ENCODE measurements around the gene CD163.
"Not testable (repeated sequence)": the region's sequence is repeated elsewhere in the genome, so short reads cannot be mapped to it uniquely, and the experiment has no call there.

The CD163 gene

GRCh38 chr12:7448099-7448498 lies 55.5 kb downstream of the CD163 start:
- FAIRE-seq: no peak

- peak; percentile 10 for FAIRE-seq
These were observed 59.0 kb downstream of the CD163 start for GRCh38 chr12:7444537-7444936.

- no peak for FAIRE-seq
These were observed 59.5 kb downstream of the CD163 start, which contains the start of gene CD163L1 for GRCh38 chr12:7444076-7444475. CD163L1 (minus strand) TSS chr12:7444153; CDS start chr12:7444127, 26 bp downstream.

- FAIRE-seq: no peak
These were observed 62.4 kb downstream of the CD163 start for GRCh38 chr12:7441216-7441615.

GRCh38 chr12:7439579-7440505 lies 63.7 kb downstream of the CD163 start:
- FAIRE-seq: no peak

GRCh38 chr12:7438291-7438995 lies 65.1 kb downstream of the CD163 start:
- FAIRE-seq: not testable (repeated sequence)

- not testable (repeated sequence) for FAIRE-seq
These were observed 66.1 kb downstream of the CD163 start for GRCh38 chr12:7437494-7437893.

GRCh38 chr12:7434670-7435069 lies 68.9 kb downstream of the CD163 start:
- no peak for FAIRE-seq

GRCh38 chr12:7433276-7433822 lies 70.2 kb downstream of the CD163 start:
- no peak for FAIRE-seq

GRCh38 chr12:7431993-7432685 lies 71.4 kb downstream of the CD163 start:
- FAIRE-seq: no peak

Measured in colon (tissue), 2 donors.